HS-27A (cell line): ENCODE data around the gene TEPSIN.

Experiments
- DNase-seq: peaks from one replicate; pipeline ENCODE4 v3.0.0-alpha.2; 2012; ENCODE audit warnings: low read depth, missing footprints

Gene TEPSIN

GRCh38 chr17:81249223-81250040 is 10.6 kb upstream of the TEPSIN start:
- DNase-seq = no peak

DNA sequence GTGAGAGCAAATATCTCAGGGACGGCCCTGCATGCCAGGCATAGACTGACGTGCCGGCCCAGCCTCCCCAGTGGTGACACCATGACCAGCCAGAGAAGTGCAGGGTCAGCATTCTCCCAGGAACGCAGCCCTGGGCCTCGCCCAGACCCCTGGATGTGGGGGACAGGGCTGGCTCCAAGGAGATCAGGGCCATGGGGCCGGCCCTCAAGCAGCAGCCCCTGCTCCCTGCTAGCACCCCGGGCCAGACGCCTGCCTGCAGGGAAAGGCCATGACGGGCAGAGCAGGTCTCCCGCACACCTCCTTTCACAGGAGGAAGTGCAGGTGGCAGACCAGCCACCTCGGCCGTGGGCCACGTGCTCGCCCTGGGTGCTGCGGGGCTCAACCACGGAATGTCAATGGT is 9.8 kb upstream of the TEPSIN start:
- no peak for DNase-seq

GRCh38 chr17:81247339-81247990 is 8.6 kb upstream of the TEPSIN start:
- no peak for DNase-seq

GRCh38 chr17:81246679-81247338 is 8.0 kb upstream of the TEPSIN start:
- DNase-seq = no peak

- DNase-seq = no peak
Observed at GRCh38 chr17:81246343-81246670, 7.5 kb upstream of the TEPSIN start.

GRCh38 chr17:81245665-81246342 is 6.9 kb upstream of the TEPSIN start:
- no peak for DNase-seq

DNA sequence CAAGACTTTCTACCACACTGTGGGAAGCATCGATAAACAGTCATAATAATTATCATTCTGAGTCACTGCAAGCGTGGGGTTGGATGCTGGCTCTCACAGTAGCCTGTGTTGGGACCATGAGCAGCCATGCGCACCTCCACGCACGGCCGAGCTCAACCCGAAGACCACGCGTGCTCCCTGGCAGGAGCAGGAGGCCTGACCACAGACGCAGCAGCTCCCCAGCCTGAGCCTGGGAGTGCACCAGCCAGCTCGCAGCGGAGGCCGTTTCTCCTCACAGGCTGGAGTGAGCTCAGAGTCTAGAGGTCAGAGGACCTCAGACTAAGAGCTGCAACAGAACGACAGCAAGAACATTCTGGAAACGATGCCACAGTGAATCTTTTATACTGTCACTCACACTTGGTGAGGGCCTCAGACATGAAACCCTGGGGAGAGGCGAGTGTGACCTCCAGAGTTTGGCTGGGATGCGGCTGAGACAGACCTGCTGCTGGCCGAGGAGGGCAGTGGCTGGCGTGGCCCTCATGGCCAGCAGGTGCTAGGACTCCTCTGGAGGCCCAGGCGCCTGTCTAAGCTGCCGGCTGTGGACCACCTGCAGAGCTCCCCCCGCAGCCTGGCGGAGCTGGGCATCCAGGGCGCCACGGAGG is 6.3 kb upstream of the TEPSIN start:
- no peak for DNase-seq

DNA sequence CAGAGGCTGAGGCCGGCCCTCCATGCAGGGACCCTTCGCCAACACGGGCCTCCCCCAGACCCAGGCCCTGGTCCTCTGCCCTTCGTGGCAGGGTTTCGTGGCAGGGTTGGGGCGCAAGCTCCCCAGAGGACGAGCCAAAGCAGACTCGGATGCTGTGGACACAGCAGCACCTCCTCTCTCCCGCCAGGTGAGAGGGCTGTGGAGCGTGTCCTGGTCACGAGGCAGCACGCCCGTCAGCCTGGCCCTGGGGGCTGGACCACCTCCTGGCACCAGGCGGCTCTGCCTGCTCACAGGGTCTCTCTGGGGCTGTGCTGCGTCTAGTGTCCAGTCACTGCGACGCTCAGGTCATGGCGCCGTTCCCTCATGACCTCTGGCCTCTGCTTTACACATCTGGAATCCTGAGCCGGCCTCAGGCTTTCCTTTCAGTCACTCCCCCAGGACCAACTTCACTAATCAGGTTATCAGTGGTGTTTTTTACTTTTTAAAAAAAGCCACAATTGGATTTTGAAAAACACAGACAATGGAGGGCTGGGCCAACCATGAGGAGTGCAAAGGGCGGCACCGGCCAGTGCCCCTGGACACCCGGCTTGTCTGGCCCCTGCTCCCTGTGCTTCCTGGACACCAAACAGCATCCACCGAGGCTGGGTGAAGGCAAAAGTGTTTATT is 5.6 kb upstream of the TEPSIN start:
- no peak for DNase-seq

- no peak for DNase-seq
Observed at GRCh38 chr17:81243333-81243664, 4.4 kb upstream of the TEPSIN start.

DNA sequence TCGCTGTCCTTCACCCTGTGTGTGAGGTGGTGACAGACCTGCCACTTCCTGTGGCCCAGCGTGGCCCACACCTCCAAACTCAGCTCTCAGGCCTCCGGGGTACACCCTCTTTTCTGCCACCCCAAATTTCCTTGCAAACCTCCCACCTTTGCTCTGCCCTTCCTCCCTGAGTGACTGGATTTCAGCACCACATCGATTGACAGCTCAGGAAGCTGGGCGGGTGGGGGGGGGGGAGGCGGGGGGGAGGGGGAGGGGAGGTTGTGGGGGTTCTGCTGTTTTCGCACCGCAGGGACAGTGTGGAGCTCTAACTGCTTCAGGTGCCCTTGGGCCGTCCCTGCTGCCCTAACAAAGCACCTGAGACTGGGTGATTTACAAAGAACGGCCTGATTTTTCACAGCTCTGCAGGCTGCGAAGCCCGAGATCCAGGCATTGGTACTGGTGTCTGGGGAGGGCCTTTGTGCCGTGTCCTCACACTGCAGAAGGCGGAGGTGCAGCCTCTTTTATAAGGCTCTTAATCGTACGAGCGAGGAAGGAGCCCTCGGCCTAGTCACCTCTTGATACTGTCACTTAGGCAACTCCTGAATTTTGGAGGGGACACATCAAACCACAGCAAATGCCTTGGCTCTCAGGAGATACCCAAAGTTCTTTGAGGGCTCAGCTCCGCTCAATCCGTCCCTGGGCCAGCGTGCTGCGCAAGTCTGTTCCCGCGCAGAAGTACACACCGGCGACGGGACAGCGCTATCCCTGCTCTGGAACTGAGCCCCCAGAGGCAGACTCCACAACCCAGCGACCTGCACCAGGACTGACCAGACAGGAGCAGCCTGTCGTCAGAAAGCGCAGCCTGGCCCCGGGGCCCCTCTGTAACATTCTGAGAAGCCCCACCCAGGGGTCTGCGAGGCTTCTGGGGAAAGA is 3.8 kb upstream of the TEPSIN start:
- no peak for DNase-seq

DNA sequence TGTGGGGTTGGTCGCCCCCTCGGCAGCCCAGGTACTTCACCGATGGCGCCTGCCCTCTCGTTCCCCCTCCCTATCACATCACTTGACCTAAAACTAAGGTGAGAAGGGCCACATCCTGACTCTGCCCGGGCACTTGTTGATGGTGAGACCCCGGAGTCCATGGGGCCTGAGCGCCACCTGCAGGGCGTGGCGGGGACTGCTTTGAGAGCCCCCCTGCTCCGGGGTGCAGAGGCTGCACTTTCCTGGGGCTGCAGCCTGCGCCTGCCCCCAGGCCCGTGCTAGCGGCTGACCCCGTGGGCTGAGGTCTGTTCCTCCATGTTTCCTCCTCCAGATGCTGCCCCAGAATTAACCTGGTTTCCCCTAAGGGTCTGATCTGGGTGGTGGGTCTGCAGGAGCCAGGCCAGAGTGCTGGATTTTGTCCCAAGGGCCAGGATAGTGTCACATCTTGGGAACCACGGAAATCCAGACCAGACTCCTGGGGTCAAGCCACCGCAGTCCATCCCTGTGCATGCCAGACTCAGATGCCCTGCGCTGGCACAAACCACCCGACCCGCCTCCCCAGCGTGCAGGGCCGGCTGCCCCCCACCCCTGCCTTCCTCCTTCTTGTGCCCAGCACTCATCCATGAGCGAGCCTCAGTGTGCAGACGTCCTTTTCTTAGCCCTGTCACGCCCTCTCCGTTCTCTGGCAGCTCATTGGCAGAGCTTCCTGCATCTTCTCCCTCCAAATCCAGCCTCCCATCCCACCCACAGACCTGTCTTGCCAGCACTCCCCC is 3.0 kb upstream of the TEPSIN start:
- DNase-seq = no peak

DNA sequence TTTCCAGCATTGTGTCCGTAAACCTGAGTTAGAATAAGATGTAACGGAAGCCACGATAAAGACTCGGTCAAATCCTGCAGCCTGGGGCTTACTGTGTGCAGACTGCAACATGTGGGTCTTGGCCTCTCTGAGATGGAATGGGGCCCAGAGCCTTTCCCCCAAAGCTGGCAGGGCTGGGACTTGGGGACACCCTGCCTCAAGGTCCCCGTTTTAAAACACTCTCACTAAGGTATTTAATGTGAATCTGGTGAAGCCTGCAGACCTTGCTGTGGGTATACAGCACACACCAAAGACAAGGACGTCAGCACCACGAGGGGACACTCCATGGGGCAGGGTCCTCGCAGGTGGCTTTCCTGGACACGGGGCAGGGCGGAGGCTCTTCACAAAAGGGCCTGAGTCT is 2.3 kb upstream of the TEPSIN start:
- no peak for DNase-seq

- DNase-seq = no peak
Observed at GRCh38 chr17:81240761-81241160, 1.9 kb upstream of the TEPSIN start.

GRCh38 chr17:81239714-81240555 is 1.1 kb upstream of the TEPSIN start:
- no peak for DNase-seq

- no peak for DNase-seq
Observed at GRCh38 chr17:81238490-81238814, 403 bp downstream of the TEPSIN start.

DNA sequence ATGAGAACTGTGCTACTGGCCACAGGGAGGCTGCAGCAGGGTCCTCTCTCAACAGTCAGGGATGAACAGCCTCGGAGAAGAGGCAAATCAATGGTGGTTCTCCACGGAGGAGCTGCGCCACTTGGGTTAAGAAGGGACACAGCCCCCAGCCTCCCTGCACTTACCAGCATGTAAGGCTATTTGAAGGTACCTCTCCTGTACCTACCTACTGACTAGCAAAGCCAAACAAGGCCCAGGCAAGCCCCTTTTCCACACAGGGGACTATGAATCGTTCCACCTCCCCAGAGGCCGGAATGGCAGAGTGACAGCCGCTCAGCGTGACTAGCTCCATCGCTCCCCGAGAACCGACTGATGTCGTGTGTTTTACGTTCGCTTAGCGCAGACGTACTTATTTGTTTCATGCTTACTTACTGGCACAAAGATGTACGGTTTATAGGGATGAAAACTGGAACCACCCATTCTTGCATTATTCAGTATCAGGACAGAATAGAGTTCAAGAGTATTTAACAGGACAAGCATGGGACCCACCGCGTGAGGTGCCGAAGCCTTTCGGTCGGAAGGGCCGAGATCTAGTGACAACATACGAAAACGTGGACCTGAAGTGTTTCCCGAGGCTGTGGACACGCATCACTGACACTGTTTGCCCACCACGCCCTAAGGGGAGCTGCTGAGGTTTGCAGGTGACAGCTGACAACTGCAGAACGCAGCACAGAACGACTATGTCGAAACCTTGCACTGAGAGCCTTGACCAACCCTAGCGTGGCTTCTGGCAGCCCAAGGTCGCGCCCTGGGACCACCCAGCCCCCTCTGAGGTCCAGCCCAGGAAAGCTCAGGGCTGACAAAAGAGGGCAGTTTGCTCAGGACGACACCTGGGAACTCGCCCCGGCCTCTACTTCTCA is 1.0 kb downstream of the TEPSIN start:
- DNase-seq = no peak

GRCh38 chr17:81236784-81237183 is 2.1 kb downstream of the TEPSIN start:
- DNase-seq = no peak
